ENCODE data around the gene ADRM1. TPM values are rescaled to one million over a fixed set of nuclear protein-coding genes. Genes with fewer than 3 reads are reported as not detected.

Gene ADRM1
- total RNA-seq, 1 experiment from 2014 or later: 160 TPM

DNA sequence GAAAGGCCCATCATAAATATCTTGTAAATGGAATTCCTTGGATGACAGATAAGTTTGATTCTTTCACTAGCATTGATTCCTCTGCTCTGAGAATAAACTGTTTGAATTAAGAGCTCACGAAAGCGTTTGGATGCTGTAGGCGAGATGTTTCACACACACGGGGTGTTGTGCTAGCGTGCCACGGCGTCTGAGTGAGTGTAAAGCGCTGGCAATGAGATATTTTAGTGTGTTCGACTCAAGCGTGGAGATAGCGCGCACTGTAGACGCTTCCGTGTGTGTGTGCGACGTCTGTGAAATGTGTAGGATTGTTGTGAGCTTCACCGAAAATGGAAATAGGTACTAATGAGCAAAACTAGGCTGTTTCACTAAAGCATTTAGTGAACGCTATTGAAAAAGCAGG is 29.4 kb upstream of the ADRM1 start:
- Mint-ChIP-seq H3K9me3 (no peaks in the 10 kb centered on the region), H3K4me1 (peaks cover 3% of the 10 kb centered on the region; the same call in 1 of the 2 replicates), H3K27me3 (ENCODE audit: low read depth) (no peaks in the 10 kb centered on the region), H3K36me3 (peaks cover 25% of the 10 kb centered on the region), H3K27ac (no peak overlapping the region), H3K4me3 (no peak overlapping the region)
- ChIA-PET POLR2A (no interaction called here), CTCF (interaction anchor here (1.4 kb wide), 1 partner anchor 106 kb away, joined by 3 read pairs; no protein-coding TSS in a partner anchor)
- ATAC-seq: no peak
- no peak for DNase-seq (ENCODE audit: low spot score)
- TF ChIP-seq, protein P1, sequence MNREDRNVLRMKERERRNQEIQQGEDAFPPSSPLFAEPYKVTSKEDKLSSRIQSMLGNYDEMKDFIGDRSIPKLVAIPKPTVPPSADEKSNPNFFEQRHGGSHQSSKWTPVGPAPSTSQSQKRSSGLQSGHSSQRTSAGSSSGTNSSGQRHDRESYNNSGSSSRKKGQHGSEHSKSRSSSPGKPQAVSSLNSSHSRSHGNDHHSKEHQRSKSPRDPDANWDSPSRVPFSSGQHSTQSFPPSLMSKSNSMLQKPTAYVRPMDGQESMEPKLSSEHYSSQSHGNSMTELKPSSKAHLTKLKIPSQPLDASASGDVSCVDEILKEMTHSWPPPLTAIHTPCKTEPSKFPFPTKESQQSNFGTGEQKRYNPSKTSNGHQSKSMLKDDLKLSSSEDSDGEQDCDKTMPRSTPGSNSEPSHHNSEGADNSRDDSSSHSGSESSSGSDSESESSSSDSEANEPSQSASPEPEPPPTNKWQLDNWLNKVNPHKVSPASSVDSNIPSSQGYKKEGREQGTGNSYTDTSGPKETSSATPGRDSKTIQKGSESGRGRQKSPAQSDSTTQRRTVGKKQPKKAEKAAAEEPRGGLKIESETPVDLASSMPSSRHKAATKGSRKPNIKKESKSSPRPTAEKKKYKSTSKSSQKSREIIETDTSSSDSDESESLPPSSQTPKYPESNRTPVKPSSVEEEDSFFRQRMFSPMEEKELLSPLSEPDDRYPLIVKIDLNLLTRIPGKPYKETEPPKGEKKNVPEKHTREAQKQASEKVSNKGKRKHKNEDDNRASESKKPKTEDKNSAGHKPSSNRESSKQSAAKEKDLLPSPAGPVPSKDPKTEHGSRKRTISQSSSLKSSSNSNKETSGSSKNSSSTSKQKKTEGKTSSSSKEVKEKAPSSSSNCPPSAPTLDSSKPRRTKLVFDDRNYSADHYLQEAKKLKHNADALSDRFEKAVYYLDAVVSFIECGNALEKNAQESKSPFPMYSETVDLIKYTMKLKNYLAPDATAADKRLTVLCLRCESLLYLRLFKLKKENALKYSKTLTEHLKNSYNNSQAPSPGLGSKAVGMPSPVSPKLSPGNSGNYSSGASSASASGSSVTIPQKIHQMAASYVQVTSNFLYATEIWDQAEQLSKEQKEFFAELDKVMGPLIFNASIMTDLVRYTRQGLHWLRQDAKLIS (CRISPR knock-in tag; IDR thresholded peaks at IDR 0.05; ENCODE audit: borderline replicate concordance): no peak
- TF ChIP-seq NFATC4 (CRISPR knock-in tag; IDR thresholded peaks at IDR 0.05): no peak
- TF ChIP-seq, protein P2, sequence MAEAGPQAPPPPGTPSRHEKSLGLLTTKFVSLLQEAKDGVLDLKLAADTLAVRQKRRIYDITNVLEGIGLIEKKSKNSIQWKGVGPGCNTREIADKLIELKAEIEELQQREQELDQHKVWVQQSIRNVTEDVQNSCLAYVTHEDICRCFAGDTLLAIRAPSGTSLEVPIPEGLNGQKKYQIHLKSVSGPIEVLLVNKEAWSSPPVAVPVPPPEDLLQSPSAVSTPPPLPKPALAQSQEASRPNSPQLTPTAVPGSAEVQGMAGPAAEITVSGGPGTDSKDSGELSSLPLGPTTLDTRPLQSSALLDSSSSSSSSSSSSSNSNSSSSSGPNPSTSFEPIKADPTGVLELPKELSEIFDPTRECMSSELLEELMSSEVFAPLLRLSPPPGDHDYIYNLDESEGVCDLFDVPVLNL (CRISPR knock-in tag; IDR thresholded peaks at IDR 0.05; ENCODE audit: borderline replicate concordance, low read depth): no peak
- no peak for TF ChIP-seq FOXK1 (CRISPR knock-in tag; IDR thresholded peaks at IDR 0.05)
- TF ChIP-seq ELF4 (CRISPR knock-in tag; IDR thresholded peaks at IDR 0.05; ENCODE audit: low read depth): no peak
- no peak for TF ChIP-seq ZNF671 (CRISPR knock-in tag; IDR thresholded peaks at IDR 0.05)
- TF ChIP-seq GRHL2 (CRISPR knock-in tag; IDR thresholded peaks at IDR 0.05; ENCODE audit: insufficient replicate concordance, severe bottlenecking): no peak
- TF ChIP-seq, protein P3, sequence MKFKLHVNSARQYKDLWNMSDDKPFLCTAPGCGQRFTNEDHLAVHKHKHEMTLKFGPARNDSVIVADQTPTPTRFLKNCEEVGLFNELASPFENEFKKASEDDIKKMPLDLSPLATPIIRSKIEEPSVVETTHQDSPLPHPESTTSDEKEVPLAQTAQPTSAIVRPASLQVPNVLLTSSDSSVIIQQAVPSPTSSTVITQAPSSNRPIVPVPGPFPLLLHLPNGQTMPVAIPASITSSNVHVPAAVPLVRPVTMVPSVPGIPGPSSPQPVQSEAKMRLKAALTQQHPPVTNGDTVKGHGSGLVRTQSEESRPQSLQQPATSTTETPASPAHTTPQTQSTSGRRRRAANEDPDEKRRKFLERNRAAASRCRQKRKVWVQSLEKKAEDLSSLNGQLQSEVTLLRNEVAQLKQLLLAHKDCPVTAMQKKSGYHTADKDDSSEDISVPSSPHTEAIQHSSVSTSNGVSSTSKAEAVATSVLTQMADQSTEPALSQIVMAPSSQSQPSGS (CRISPR knock-in tag; IDR thresholded peaks at IDR 0.05; ENCODE audit: borderline replicate concordance, low read depth): no peak
- TF ChIP-seq, protein P4, sequence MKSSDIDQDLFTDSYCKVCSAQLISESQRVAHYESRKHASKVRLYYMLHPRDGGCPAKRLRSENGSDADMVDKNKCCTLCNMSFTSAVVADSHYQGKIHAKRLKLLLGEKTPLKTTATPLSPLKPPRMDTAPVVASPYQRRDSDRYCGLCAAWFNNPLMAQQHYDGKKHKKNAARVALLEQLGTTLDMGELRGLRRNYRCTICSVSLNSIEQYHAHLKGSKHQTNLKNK (CRISPR knock-in tag; IDR thresholded peaks at IDR 0.05): no peak
- TF ChIP-seq ZNF138 (CRISPR knock-in tag; conservative IDR thresholded peaks at IDR 0.05): no peak
- no peak for TF ChIP-seq SMAD4 (CRISPR knock-in tag; IDR thresholded peaks at IDR 0.05)
- TF ChIP-seq, protein P5, sequence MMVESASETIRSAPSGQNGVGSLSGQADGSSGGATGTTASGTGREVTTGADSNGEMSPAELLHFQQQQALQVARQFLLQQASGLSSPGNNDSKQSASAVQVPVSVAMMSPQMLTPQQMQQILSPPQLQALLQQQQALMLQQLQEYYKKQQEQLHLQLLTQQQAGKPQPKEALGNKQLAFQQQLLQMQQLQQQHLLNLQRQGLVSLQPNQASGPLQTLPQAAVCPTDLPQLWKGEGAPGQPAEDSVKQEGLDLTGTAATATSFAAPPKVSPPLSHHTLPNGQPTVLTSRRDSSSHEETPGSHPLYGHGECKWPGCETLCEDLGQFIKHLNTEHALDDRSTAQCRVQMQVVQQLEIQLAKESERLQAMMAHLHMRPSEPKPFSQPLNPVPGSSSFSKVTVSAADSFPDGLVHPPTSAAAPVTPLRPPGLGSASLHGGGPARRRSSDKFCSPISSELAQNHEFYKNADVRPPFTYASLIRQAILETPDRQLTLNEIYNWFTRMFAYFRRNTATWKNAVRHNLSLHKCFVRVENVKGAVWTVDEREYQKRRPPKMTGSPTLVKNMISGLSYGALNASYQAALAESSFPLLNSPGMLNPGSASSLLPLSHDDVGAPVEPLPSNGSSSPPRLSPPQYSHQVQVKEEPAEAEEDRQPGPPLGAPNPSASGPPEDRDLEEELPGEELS (CRISPR knock-in tag; IDR thresholded peaks at IDR 0.05): no peak
- no peak for TF ChIP-seq OVOL2 (CRISPR knock-in tag; IDR thresholded peaks at IDR 0.05; ENCODE audit: borderline replicate concordance)

DNA sequence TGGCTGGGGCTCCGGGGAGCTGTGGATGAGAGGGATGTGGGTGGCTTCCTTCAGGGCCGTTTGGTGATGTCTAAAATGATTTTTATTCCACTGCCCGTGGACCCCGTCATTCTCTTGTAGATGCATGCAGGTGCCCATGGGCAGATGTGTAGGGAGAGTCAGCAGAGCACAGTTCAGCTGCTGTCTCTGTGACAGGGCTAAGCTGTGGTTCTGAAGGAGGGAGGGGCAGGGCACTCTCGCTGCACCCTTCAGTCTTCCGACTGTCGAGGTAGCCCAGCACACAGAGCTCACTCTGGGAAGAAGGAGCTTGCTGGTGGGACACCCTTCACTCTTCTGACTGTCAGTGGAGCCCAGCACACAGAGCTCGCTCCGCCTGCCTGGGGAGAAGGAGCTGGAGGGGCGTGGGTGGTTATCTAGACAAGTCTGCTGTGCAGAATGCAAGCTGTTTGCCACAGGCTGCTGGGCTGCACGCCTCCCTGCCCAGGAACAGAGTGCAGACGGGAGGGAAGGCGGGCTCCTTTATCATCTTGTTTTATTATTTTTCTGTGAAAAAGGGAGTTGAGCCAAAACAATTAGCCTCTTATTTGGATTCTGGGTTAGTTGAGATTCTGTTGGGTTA is 28.4 kb upstream of the ADRM1 start:
- Mint-ChIP-seq H3K27ac (no peak overlapping the region; the same call in 1 of the 2 replicates), H3K4me3 (no peak overlapping the region), H3K27me3 (ENCODE audit: low read depth) (no peaks in the 10 kb centered on the region), H3K36me3 (peaks cover 35% of the 10 kb centered on the region), H3K9me3 (no peaks in the 10 kb centered on the region), H3K4me1 (peaks cover 3% of the 10 kb centered on the region; the same call in 1 of the 2 replicates)
- ChIA-PET CTCF (interaction anchor here (0.8 to 1.4 kb wide), 2 partner anchors 107 to 108 kb away, joined by 3 read pairs; no protein-coding TSS in a partner anchor), POLR2A (interaction anchor here (1.2 kb wide), 1 partner anchor 17 kb away, joined by 3 read pairs; no protein-coding TSS in a partner anchor)
- ATAC-seq (no peak), DNase-seq (ENCODE audit: low spot score) (no peak)
- no peak for TF ChIP-seq NR2C2 (CRISPR knock-in tag; IDR thresholded peaks at IDR 0.05)
- TF ChIP-seq ZNF263 (CRISPR knock-in tag; IDR thresholded peaks at IDR 0.05; ENCODE audit: low read depth): no peak
- TF ChIP-seq RELA (CRISPR knock-in tag; IDR thresholded peaks at IDR 0.05; ENCODE audit: borderline replicate concordance): no peak
- no peak for TF ChIP-seq CREB1 (CRISPR knock-in tag; IDR thresholded peaks at IDR 0.05)
- TF ChIP-seq, protein P6, sequence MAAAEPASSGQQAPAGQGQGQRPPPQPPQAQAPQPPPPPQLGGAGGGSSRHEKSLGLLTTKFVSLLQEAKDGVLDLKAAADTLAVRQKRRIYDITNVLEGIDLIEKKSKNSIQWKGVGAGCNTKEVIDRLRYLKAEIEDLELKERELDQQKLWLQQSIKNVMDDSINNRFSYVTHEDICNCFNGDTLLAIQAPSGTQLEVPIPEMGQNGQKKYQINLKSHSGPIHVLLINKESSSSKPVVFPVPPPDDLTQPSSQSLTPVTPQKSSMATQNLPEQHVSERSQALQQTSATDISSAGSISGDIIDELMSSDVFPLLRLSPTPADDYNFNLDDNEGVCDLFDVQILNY (CRISPR knock-in tag; IDR thresholded peaks at IDR 0.05): no peak
- no peak for TF ChIP-seq ELF4 (CRISPR knock-in tag; IDR thresholded peaks at IDR 0.05; ENCODE audit: low read depth)
- TF ChIP-seq, protein P7, sequence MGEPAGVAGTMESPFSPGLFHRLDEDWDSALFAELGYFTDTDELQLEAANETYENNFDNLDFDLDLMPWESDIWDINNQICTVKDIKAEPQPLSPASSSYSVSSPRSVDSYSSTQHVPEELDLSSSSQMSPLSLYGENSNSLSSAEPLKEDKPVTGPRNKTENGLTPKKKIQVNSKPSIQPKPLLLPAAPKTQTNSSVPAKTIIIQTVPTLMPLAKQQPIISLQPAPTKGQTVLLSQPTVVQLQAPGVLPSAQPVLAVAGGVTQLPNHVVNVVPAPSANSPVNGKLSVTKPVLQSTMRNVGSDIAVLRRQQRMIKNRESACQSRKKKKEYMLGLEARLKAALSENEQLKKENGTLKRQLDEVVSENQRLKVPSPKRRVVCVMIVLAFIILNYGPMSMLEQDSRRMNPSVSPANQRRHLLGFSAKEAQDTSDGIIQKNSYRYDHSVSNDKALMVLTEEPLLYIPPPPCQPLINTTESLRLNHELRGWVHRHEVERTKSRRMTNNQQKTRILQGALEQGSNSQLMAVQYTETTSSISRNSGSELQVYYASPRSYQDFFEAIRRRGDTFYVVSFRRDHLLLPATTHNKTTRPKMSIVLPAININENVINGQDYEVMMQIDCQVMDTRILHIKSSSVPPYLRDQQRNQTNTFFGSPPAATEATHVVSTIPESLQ (CRISPR knock-in tag; IDR thresholded peaks at IDR 0.05): no peak
- TF ChIP-seq GRHL2 (CRISPR knock-in tag; IDR thresholded peaks at IDR 0.05; ENCODE audit: insufficient replicate concordance, severe bottlenecking): no peak
- no peak for TF ChIP-seq TP53 (CRISPR knock-in tag; IDR thresholded peaks at IDR 0.05)
